Duodenal mucosa (tissue), 2 donors: ENCODE data around the gene PANK3.

Experiments
- H3K27ac ChIP-seq: one replicate; pipeline ENCODE4 v1.7.0; 2013; ENCODE audit warnings: low read depth, low read length
- H3K27me3 ChIP-seq, 2 donors: one replicate each; pipeline ENCODE4 v1.7.0; 2013; ENCODE audit warnings: low read length in 2 of 2, control low read depth in 1 of 2; ENCODE audit not compliant: insufficient read depth in 2 of 2, control insufficient read depth in 1 of 2
- H3K36me3 ChIP-seq, 2 donors: one replicate each; pipeline ENCODE4 v1.7.0; 2013; ENCODE audit warnings: low read length in 2 of 2, control low read depth in 1 of 2; ENCODE audit not compliant: insufficient read depth in 2 of 2, control insufficient read depth in 1 of 2
- H3K4me1 ChIP-seq, 2 donors: one replicate each; pipeline ENCODE4 v1.7.0; 2013; ENCODE audit warnings: low read length in 2 of 2, control low read depth in 1 of 2; ENCODE audit not compliant: insufficient read depth in 2 of 2, control insufficient read depth in 1 of 2
- H3K4me3 ChIP-seq, 2 donors: one replicate each; pipeline ENCODE4 v1.7.0; 2013; ENCODE audit warnings: low read length in 2 of 2, low read depth in 1 of 2
- H3K9ac ChIP-seq, 2 donors: one replicate each; pipeline ENCODE4 v1.7.0; 2013; ENCODE audit warnings: low read length in 2 of 2, low read depth in 1 of 2
- H3K9me3 ChIP-seq, 2 donors: one replicate each; pipeline ENCODE4 v1.7.0; 2013; ENCODE audit warnings: low read length in 2 of 2, control low read depth in 1 of 2; ENCODE audit not compliant: control insufficient read depth in 1 of 2

Gene PANK3

DNA sequence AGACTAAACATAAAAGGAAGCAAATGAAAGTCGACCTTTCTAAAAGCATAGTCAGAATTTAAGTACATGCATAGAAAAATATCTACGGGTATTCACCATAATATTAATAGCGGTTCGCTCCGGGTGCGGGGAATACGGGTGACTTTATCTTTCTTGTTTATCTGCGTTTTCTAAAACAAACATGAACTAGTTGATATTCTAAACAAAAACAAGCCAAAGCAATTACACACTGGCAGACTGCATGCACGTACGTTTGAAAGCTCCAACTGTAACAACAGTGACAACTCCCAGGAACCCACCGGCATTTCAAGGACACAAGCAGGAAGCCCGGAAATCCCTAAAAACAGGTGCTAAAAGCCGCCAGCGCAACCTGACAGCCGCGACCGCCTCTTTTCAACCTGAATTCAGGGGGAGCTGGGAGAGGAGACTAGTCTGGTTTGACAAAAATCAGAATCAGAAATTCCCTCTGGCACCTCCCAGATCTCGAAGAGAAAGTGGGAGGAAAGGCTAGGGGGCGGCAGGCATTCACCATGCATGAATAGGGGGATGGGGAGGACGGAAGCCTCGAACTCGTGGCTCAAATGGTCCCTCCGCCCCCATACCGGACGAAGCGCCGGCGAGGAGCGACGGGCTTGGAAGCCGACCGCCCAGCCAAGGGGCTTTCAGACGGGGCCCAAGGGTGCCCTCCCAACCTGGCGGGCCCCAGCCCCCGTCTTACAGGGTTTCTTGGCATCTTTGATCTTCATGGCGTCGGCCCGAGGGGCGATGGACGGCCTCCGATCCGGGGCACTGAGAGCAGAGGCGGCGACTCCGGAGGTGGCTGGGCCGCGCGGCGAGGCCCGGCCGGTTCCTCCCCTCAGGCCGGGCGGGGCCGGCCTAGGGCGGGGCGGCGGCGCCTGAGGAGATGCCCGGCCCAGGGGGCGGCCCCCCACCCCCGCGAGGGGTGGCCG lies at the start of gene PANK3:
Gene PANK3 (minus strand): TSS at position 831 of the 950 bp plus-strand sequence. CDS start 85 bp downstream, at position 746.
- peaks cover 26 to 33% of the 10 kb centered on the region in 2 donors for H3K4me1 ChIP-seq
- no peaks in the 10 kb centered on the region for H3K27me3 ChIP-seq
- peak within 1 kb of the TSS; percentile 93 to 94 for H3K9ac ChIP-seq
- H3K9me3 ChIP-seq, result no peaks in the 10 kb centered on the region
- peak within 1 kb of the TSS; percentile 94 for H3K4me3 ChIP-seq
- peak within 1 kb of the TSS; percentile 88 for H3K27ac ChIP-seq
- no peaks in the 10 kb centered on the region for H3K36me3 ChIP-seq

DNA sequence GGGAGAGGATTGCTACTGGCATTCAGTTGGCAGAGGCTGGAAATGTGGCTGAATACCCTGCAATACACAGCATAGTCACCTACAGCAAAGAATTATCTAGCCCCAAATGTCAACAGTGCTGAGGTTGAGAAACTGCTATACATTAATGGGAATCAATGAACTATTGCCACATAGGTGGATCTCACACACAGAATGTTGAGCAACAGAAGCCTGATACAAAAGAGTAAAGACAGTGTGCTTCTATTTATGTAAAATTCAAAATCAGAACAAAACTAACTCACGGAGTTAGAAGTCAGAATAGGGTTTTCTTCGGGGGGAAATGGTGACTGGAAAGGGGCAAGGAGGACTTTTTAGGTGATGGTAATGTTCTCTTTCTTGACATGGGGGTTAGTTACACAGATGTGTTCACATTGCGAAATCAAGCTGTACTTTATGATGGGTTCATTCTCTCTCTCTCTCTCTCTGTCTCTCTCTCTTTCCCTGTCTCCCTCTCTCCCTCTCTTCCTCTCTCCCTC lies 45.7 kb upstream of the PANK3 start:
- no peak overlapping the region for H3K27ac ChIP-seq
- no peak overlapping the region for H3K9ac ChIP-seq
- H3K27me3 ChIP-seq, result no peaks in the 10 kb centered on the region
- H3K36me3 ChIP-seq, result no peaks in the 10 kb centered on the region
- H3K9me3 ChIP-seq, result no peaks in the 10 kb centered on the region
- no peak overlapping the region for H3K4me3 ChIP-seq
- H3K4me1 ChIP-seq, result no peaks in the 10 kb centered on the region

DNA sequence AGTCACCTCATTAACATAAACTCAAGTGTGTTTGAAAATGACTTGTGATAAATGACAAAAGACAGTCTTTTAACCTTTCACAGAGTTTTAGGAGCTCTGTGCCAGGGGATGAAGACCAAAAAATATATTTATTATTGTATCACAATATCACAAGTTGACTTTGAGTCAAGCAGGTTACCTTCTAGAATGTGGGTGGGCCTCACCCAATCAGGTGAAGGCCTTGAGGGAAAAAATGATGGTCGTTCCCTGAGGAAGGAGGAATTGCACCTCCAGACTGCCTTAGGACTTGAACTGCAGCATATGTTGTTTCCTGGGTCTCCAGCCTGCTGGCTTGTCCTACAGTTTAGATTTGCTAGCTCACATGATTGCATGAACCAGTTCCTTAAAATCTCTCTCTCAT lies 41.6 kb upstream of the PANK3 start:
- no peaks in the 10 kb centered on the region for H3K9me3 ChIP-seq
- H3K9ac ChIP-seq, result no peak overlapping the region
- no peak overlapping the region for H3K27ac ChIP-seq
- no peaks in the 10 kb centered on the region for H3K27me3 ChIP-seq
- no peaks in the 10 kb centered on the region for H3K36me3 ChIP-seq
- H3K4me1 ChIP-seq, result no peaks in the 10 kb centered on the region
- no peak overlapping the region for H3K4me3 ChIP-seq

DNA sequence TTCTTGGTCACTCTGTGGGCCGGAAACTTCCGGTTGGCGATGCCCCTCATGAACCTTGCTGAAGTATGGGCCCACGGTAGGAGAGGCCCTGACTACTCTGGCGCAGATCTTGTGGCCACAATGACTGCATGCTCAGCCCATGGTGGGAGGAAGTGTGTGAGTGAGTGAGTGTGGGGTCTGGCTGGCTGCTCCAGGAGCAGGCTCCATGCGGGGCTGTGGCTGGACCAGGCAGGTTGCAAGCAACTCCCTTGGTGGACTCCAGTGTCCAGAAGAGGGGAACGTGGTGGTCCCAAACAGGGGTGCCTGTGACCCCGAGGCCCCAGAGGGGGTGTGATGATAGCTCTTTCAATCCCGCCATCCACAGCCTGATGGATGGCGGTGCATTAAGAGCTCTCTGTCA lies 35.5 kb upstream of the PANK3 start:
- no peak overlapping the region for H3K9ac ChIP-seq
- H3K27ac ChIP-seq, result no peak overlapping the region
- H3K36me3 ChIP-seq, result no peaks in the 10 kb centered on the region
- peaks cover 25 to 32% of the 10 kb centered on the region in 2 donors for H3K4me1 ChIP-seq
- no peak overlapping the region for H3K4me3 ChIP-seq
- H3K9me3 ChIP-seq, result no peaks in the 10 kb centered on the region
- no peaks in the 10 kb centered on the region for H3K27me3 ChIP-seq

DNA sequence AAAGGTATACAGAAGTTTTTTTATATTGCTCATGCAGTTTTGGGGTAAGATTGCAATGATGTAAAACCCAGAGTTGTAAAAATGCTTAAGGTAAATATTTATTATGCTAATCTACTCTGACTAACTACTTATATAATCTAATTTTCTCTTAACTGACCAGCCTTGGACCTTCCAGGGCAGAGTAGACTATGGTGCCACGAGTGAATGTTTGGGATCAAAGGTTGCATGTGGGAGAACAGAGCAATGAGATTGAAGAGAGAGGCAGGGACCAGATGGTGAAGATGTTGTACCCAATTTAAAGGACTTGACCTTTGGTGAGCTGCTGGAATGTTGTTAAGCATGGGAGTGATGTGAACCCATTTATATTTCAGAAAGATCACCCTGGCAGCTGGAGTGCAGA lies 34.8 kb upstream of the PANK3 start:
- H3K36me3 ChIP-seq, result no peaks in the 10 kb centered on the region
- no peak overlapping the region for H3K4me3 ChIP-seq
- H3K4me1 ChIP-seq, result peaks cover 30 to 35% of the 10 kb centered on the region in 2 donors
- no peaks in the 10 kb centered on the region for H3K9me3 ChIP-seq
- no peak overlapping the region for H3K27ac ChIP-seq
- no peaks in the 10 kb centered on the region for H3K27me3 ChIP-seq
- no peak overlapping the region for H3K9ac ChIP-seq

DNA sequence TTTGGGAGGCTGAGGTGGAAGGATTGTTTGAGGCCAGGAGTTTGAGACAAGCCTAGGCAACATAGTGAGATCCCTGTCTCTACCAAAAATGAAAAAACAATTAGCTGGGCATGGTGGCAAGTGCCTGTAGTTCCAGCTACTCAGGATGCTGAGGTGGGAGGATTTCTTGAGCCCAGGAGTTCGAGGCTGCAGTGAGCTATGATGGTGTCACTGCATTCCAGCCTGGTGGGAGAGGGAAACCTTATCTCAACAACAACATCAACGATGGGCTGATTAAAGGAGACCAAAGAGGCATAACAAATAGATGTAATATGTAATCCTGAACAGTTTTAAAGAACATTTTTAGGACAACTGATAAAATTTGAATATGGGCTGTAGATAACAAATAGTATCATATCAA lies 34.2 kb upstream of the PANK3 start:
- Histone ChIP-seq H3K4me3 (no peak overlapping the region), H3K9ac (no peak overlapping the region), H3K27me3 (no peaks in the 10 kb centered on the region), H3K36me3 (no peaks in the 10 kb centered on the region), H3K4me1 (peaks cover 30 to 35% of the 10 kb centered on the region in 2 donors), H3K9me3 (no peaks in the 10 kb centered on the region), H3K27ac (peak overlapping the region; percentile 26)

DNA sequence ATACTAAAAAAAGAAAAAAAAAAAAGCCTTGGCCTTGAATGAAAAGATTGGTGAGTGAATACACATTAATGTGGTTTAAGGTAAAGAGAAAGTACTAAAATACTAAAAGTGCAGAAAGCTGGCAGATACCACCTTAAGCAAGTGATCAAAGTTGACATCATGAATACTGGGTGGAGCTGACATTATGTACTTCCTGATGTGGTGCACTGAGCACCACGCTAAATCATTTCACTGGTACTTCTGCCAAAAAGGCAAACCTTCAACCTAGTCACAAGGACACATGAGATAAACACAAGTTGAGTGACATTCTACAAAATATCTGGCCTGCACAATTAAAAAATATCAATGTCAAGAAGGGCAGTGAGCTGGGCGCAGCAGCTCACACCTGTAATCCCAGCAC lies 33.8 kb upstream of the PANK3 start:
- Histone ChIP-seq H3K27me3 (no peaks in the 10 kb centered on the region), H3K4me3 (no peak overlapping the region), H3K36me3 (no peaks in the 10 kb centered on the region), H3K9ac (no peak overlapping the region), H3K27ac (peak overlapping the region; percentile 26), H3K4me1 (peaks cover 30 to 35% of the 10 kb centered on the region in 2 donors), H3K9me3 (no peaks in the 10 kb centered on the region)

DNA sequence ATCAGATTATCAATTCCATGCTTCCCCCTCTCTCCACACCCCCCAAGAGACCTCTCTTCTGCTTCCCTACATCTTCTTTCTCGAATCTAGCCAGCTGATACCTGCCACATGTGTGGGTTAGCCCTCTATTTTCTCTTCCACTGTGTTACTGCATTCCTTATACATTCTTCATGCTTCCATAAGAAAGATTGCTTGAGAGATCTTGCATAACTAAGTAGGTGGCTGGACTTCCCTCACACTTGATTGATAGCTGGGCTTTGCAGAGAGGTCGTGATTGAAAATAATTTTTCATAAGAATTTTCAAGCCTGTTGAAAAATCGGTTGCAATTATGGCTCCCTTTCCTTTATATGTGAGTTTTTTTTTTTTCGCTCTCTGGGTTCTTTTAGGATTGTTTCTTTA lies 33.0 kb upstream of the PANK3 start:
- Histone ChIP-seq H3K27me3 (no peaks in the 10 kb centered on the region), H3K36me3 (no peaks in the 10 kb centered on the region), H3K9me3 (no peaks in the 10 kb centered on the region), H3K9ac (no peak overlapping the region), H3K27ac (no peak overlapping the region), H3K4me1 (peaks cover 30 to 35% of the 10 kb centered on the region in 2 donors), H3K4me3 (no peak overlapping the region)

DNA sequence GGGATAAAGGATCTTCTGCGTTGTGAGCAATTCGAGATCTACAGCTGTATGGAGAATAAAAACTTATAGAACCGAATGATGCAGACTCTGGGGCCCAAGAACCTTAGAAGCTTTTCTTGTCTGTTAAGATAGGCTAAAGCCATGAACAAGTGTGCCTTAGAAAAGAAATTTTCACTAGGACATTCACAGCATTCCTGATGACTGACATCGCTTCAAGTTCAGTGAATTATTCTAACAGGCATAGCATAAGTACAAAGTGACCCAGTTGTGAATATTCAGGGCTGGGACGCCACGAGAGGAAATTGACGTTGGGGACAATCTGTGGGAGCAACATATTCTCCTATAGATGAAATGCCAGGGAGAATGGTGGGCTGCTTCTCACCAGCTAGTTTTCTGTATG lies 32.0 kb upstream of the PANK3 start:
- no peak overlapping the region for H3K27ac ChIP-seq
- no peak overlapping the region for H3K9ac ChIP-seq
- no peak overlapping the region for H3K4me3 ChIP-seq
- H3K27me3 ChIP-seq, result no peaks in the 10 kb centered on the region
- peaks cover 30 to 35% of the 10 kb centered on the region in 2 donors for H3K4me1 ChIP-seq
- H3K36me3 ChIP-seq, result no peaks in the 10 kb centered on the region
- H3K9me3 ChIP-seq, result no peaks in the 10 kb centered on the region

DNA sequence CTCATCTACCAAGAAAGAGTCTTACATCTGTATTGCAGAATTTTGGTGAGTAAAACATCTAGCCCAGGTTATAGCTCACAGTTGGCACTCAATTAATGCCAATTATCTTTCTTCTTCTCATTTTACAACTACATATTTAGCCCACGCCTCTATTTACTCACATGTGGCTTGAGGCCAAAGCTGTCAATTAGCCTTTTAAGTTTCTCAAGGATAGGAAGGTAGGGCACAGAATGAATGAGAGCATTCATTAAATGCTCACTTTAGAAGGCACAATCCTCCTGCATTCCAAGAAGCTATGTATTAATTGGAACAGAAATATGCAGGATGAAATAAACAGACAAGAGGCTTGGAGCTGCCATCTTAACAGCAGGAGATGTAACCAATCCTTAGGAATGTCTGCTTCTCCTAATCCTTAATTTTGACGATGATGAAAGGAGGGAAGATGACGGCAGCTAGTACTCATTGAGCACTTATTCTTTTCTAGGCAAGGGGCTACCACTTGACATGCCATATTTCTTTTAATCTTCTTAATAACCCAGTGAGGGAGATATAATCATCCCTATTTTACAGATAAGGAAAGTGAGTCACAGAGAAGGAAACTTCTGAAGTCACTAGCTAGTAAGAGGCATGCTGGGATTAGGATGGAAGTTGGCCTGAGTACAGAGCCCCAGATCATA lies 30.8 kb upstream of the PANK3 start:
- H3K27me3 ChIP-seq, result no peaks in the 10 kb centered on the region
- no peaks in the 10 kb centered on the region for H3K36me3 ChIP-seq
- peaks cover 30 to 35% of the 10 kb centered on the region in 2 donors for H3K4me1 ChIP-seq
- no peak overlapping the region for H3K4me3 ChIP-seq
- no peaks in the 10 kb centered on the region for H3K9me3 ChIP-seq
- H3K9ac ChIP-seq, result no peak overlapping the region
- H3K27ac ChIP-seq, result no peak overlapping the region
